GM19372 (cell line): ENCODE results near the gene TBC1D10A.

Experiments used
- ATAC-seq: cut with Tn5 transposase; IDR thresholded peaks from one replicate; pipeline ENCODE4 v1.9.1; 2021; ENCODE audit warnings: mild to moderate bottlenecking, low read depth, moderate library complexity; ENCODE audit not compliant: unreplicated experiment

TBC1D10A gene

GRCh38 chr22:30321461-30321860 is 5.3 kb downstream of the TBC1D10A start:
- ATAC-seq = no peak

DNA sequence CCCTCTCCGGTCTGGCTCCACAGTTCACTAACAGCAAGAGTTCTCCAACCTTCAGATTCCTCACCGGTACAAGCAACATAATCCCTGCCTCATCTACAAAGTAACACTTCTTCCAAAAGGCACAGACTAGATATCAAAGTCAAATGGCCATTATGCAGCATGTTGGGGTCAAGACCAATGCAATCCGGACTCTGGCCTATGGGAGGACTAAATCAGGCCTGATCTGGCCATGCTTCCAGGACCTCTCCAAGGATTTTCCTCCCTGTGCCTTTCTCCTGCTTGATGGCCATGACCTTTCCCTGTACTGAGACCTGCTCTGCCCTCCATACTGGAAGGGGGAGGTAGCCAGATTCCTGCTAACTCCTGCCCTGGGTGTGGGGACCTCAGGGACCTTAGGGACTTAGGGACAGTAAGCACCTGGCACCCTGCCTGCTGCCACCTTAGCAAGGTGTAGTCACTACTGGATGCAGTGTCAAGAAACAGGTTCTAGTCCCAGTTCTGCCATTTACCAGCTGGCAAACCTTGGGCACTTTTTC is 6.7 kb downstream of the TBC1D10A start:
- ATAC-seq = no peak

GRCh38 chr22:30318799-30319419 is 7.8 kb downstream of the TBC1D10A start:
- no peak for ATAC-seq

DNA sequence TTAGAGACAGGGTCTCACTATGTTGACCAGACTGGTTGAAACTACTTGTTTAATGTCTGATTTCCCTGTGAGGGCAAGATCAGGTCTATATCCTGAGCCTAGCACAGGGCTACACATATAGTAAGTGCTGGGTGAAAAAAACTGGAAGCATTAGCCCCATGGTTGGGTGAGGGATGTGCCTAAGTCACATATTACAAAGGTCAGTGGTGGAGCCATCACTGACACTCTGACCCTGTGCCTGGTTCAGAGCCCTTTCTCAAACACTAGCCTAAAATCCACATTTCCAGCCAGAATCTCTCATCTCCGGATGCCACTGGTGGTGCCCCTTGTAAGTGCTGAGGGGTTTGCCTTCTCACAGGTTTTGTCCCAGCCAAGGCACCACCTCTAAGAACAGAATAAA is 9.0 kb downstream of the TBC1D10A start:
- ATAC-seq = no peak

DNA sequence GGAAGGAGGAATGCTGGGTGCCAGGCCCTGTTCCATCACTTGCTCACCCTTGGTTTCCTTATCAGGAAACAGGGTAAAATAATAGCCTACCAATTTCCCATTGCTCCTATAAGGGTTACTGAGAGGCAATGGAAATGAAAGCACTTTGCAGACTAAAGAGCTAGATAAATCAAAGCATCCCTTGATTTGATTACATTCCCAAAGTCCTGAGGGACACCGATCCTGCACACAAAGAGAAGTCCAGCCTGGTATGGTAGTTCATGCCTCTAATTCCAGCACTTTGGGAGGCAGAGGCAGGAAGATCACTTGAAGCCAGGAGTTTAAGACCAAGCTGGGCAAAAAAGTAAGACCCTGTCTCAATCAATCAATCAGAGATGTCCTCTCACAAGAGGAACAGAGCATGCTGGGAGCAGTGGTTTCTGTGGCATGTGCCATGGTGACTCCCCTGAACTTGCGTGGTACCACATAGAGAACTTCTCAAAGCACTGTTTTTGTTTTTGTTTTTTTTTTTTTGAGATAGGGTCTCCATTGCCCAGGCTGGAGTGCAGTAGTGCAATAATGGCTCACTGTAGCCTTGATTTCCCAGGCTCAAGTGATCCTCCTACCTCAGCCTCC is 10.7 kb downstream of the TBC1D10A start:
- ATAC-seq = no peak

DNA sequence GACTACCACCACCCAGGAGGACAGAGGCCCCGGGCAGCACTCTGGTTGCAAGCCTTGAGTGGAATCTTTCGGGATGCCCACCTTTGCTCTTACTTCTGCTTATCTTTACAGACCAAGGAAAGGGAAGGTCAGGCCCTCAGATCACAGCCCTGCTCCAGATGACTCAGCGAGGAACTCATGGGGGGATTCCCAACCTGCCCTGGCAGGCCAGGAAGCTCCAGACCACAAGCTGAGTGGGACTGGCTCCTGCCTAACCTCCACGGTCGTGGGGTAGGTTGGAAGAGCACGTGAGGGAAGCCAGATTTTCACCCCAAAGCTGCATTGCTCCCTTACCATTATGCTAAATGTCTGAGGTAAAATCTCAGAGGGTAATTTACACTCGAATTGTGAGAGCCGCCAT is 11.8 kb downstream of the TBC1D10A start:
- ATAC-seq = no peak

GRCh38 chr22:30313527-30314363 is 13.0 kb downstream of the TBC1D10A start:
- no peak for ATAC-seq

DNA sequence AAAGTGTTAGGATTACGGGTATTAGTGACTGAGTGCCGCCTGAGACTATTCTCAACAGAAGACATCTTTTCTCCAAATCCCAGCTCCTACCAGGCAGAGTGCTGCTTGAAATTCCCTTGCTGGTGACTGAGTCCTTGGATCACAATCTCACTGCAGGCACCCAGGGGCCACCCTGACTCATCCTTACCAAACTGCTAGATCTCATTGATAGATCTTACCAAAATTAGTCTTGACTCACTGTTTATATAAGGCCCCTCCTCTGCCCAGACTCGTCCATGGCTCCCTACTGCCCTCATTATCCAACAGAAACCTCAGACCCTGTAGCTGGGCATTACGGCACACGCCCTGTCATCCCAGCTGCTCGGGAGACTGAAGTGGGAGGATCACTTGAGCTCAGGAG is 14.7 kb downstream of the TBC1D10A start:
- no peak for ATAC-seq

GRCh38 chr22:30310881-30311771 is 15.6 kb downstream of the TBC1D10A start:
- ATAC-seq = no peak

DNA sequence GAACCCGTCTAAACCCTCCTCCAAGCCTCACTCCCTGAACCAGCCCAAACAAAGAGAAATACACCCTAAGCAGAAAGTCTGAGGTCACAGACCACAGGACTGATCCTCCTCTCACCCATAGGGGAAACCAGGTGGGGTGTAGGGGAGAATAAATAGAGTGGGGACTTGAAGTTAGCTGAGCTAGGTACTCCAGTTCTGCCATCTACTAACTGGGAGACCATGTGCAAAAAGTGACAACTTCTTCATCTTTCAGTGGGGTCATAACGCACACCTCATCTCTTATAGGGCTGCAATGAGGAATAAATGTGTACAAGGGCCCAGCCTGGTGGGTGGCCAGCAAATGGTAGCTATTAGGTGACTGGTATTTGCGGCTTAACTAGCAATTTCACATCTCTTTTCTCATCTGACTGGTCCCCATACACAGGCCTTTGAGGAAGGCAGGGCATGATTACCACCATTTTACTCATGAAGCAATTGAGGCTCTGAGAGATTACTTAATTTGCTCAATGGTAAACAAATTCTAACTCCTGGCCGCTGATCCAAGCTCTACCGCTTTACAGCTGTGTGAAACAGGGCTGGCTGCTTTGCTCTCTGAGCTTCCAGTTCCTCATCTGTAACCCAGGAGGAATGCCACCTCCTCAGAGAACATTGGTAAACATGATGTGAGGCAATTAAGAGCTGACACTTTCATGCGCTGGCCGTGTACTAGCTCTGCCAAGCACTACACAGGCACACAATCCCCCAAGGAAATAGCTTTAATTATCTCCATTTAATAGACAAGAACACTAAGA is 16.6 kb downstream of the TBC1D10A start:
- ATAC-seq = no peak

GRCh38 chr22:30308518-30309230 is 18.1 kb downstream of the TBC1D10A start:
- no peak for ATAC-seq

- ATAC-seq = no peak
These were observed 18.6 kb downstream of the TBC1D10A start for GRCh38 chr22:30308093-30308492.

GRCh38 chr22:30307041-30307574 is 19.6 kb downstream of the TBC1D10A start:
- no peak for ATAC-seq

- ATAC-seq = no peak
These were observed 20.1 kb downstream of the TBC1D10A start for GRCh38 chr22:30306627-30307011.

DNA sequence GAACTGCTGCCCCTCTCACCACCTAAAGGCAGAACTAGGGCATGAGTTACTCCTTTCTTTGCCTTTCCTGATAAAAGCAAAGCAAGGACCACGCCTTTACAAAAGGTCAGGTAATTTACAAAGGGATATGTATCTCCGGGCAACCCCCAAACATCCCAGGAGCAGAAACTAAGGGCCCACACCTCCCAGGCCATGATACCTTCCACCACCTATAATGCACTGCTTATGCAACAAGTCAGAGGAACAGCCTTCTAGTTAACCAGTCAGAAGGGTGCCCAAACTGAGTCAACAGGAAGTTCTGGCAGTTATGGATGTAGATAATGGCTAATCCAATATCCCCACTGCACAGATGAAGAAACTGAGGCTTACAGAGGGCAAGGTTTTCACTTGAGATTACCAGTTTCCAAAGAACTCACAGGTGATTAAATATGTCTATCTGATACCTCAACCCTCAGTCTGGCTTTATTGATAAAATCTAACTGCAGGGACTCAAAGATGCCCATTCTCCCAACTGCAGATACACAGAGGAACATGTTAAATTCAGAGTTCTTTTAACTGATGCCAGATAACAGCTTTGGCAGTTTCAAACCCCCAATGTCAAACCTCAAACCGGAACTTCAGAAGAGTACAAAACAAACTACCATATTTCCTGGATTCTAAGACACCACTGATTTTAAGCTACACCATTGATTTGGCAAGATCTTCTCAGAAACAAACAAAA is 20.7 kb downstream of the TBC1D10A start:
- ATAC-seq = no peak

DNA sequence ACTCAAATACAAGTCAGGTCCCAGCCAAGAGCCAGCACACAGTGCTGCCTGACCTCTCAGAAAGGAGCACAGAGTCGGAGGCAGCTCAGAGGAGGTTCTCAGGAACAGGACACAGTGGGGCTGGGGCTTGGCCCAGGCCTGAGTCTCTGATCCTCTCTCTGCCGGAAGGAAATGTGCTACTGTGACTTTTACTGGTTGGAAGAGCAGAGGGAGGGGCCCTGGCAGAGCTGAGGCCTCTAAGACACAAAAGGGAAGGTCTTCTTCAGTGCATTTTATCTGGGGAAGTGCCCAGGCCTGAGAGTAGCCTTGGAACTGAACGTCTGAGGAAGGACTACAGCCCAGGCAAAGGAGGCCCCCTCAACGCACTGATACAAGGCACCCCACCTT is 21.2 kb downstream of the TBC1D10A start:
- ATAC-seq = no peak

DNA sequence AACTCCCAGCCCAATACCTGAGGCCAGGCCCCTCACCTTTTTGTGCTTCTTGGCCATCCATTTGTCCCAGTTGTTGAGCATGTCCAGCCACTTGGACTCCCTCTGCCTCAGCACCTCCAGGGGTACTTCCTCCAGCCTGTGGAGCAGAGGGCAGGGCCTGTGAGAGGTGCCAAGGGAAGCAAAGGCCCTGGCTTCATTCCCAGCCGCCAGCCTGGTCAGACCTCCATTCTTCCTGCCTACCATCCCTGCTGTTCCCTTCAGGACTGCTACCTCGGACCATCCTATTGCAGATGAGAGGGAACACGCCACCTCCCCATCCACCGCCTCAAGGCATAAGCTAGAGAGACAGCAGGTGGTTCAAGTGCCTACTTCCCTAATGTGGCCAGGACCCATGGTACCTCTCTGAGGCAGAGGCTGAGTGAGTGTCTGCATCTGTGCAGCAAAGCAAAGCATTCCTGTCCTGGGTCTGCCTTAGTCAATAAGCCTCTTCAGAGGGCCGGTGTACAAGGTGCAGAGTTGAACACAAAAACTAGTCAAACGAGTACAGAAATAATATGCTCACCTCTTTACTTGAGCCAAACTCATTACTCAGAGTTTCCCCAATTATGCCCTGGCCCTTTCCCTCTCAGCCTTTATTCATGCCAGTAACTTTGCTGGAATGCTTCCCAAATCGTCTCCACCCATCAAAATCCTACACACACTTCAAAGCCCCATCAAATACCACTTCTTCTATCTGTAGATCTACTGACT is 22.1 kb downstream of the TBC1D10A start:
- no peak for ATAC-seq

DNA sequence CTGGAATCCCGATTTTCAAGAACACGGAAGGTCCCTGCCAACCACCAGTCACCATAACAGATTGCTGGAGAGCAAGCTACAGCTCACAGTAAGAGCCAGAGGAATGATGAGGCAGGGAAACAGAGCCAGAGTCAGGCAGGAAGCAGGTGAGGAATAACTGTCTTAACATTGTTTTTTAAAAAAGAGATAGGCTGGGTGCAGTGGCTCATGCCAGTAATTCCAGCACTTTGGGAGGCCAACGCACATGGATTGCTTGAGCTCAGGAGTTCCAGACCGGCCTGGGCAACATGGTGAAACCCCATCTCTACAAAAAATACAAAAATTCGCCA is 24.0 kb downstream of the TBC1D10A start:
- ATAC-seq = no peak
